Ectodermal cell (in vitro differentiated cells): ENCODE results near the gene ARHGAP23. TPM values are rescaled to one million over a fixed set of nuclear protein-coding genes. Genes with fewer than 3 reads are reported as not detected.
A peak's percentile ranks its signal among the peaks of the same experiment; 100 is the strongest.

Experiments
- H3K27ac ChIP-seq: 2 replicates; pipeline ENCODE4 v1.7.0; 2013; ENCODE audit warnings: mild to moderate bottlenecking, low read depth, low read length; ENCODE audit not compliant: insufficient read depth, poor library complexity, severe bottlenecking
- H3K27me3 ChIP-seq: 2 replicates; pipeline ENCODE4 v1.7.0; 2013; ENCODE audit warnings: mild to moderate bottlenecking, low read length; ENCODE audit not compliant: insufficient read depth, control insufficient read depth, poor library complexity, severe bottlenecking
- H3K36me3 ChIP-seq: one replicate; pipeline ENCODE4 v1.7.0; 2013; ENCODE audit warnings: low read length; ENCODE audit not compliant: control insufficient read depth, insufficient read depth
- H3K4me1 ChIP-seq: one replicate; pipeline ENCODE4 v1.7.0; 2013; ENCODE audit warnings: low read length; ENCODE audit not compliant: control insufficient read depth, insufficient read depth
- H3K4me3 ChIP-seq: 2 replicates; pipeline ENCODE4 v1.7.0; 2013; ENCODE audit warnings: low read depth, low read length, control low read depth; ENCODE audit not compliant: insufficient read depth
- H3K9me3 ChIP-seq: 2 replicates; pipeline ENCODE4 v1.7.0; 2013; ENCODE audit warnings: mild to moderate bottlenecking, low read length, moderate library complexity; ENCODE audit not compliant: control insufficient read depth
- WGBS, 2 experiments: methylation state at CpG; one replicate each; pipeline ENCODE4 v1.1.7; 2013; ENCODE audit warnings: missing lambda C conversion rate in 2 of 2; 5-methylcytosine and 5-hydroxymethylcytosine counted together
- polyA plus RNA-seq, 4 experiments: library from polyadenylated mRNA; stranded (reverse); fragments of 50-300 nt; gene quantifications; one replicate each; pipeline ENCODE4 v1.2.3, GENCODE V29; 2013

The ARHGAP23 gene
- polyA plus RNA-seq (2013, experiment 1 of 4): 16.1 TPM
- 16.6 TPM for polyA plus RNA-seq (2013, experiment 2 of 4)
- polyA plus RNA-seq (2013, experiment 3 of 4): 14.3 TPM
- polyA plus RNA-seq (2013, experiment 4 of 4): 14.4 TPM

GRCh38 chr17:38428112-38428642, at the start of gene ARHGAP23:
TSS of gene ARHGAP23 (plus strand) at chr17:38428464. CDS start at chr17:38428486, 22 bp downstream.
- Histone ChIP-seq H3K27ac (no peak within 1 kb of the TSS), H3K4me3 (peak within 1 kb of the TSS; percentile 62), H3K9me3 (no peaks in the 10 kb centered on the region), H3K36me3 (no peaks in the 10 kb centered on the region), H3K4me1 (peaks cover 20% of the 10 kb centered on the region), H3K27me3 (peaks cover 3% of the 10 kb centered on the region)
- WGBS, 2 experiments: 1 to 2% methylated on average over 42 to 44 of the region's 46 CpGs

- Histone ChIP-seq H3K27me3 (no peaks in the 10 kb centered on the region), H3K9me3 (no peaks in the 10 kb centered on the region), H3K4me1 (no peaks in the 10 kb centered on the region), H3K4me3 (no peak overlapping the region), H3K36me3 (peaks cover 13% of the 10 kb centered on the region), H3K27ac (no peak overlapping the region)
- WGBS, 2 experiments: 95 to 100% methylated on average over 1 of the region's 1 CpG
Measured at GRCh38 chr17:38379448-38379847, 48.8 kb upstream of the ARHGAP23 start.

GRCh38 chr17:38395090-38395489, 33.2 kb upstream of the ARHGAP23 start:
- no peak overlapping the region for H3K27ac ChIP-seq
- H3K36me3 ChIP-seq: peaks cover 17% of the 10 kb centered on the region
- WGBS, 2 experiments: 92 to 96% methylated on average over 4 of the region's 4 CpGs
- H3K27me3 ChIP-seq: no peaks in the 10 kb centered on the region
- H3K4me1 ChIP-seq: no peaks in the 10 kb centered on the region
- no peak overlapping the region for H3K4me3 ChIP-seq
- H3K9me3 ChIP-seq: no peaks in the 10 kb centered on the region

- Histone ChIP-seq H3K27ac (no peak overlapping the region), H3K4me3 (no peak overlapping the region), H3K4me1 (no peaks in the 10 kb centered on the region), H3K9me3 (no peaks in the 10 kb centered on the region), H3K36me3 (peaks cover 24% of the 10 kb centered on the region), H3K27me3 (no peaks in the 10 kb centered on the region)
- 90 to 92% methylated on average over 2 of the region's 2 CpGs for WGBS, 2 experiments
Measured at GRCh38 chr17:38397227-38397626, 31.0 kb upstream of the ARHGAP23 start.

GRCh38 chr17:38400286-38400685, 28.0 kb upstream of the ARHGAP23 start:
- H3K36me3 ChIP-seq: peaks cover 24% of the 10 kb centered on the region
- no peak overlapping the region for H3K27ac ChIP-seq
- no peak overlapping the region for H3K4me3 ChIP-seq
- no peaks in the 10 kb centered on the region for H3K4me1 ChIP-seq
- no peaks in the 10 kb centered on the region for H3K27me3 ChIP-seq
- 94 to 97% methylated on average over 6 of the region's 6 CpGs for WGBS, 2 experiments
- no peaks in the 10 kb centered on the region for H3K9me3 ChIP-seq

- no peak overlapping the region for H3K4me3 ChIP-seq
- H3K27ac ChIP-seq: no peak overlapping the region
- no peaks in the 10 kb centered on the region for H3K4me1 ChIP-seq
- no peaks in the 10 kb centered on the region for H3K27me3 ChIP-seq
- peaks cover 21% of the 10 kb centered on the region for H3K36me3 ChIP-seq
- WGBS, 2 experiments: 95 to 96% methylated on average over 4 of the region's 4 CpGs
- H3K9me3 ChIP-seq: no peaks in the 10 kb centered on the region
Measured at GRCh38 chr17:38401459-38401858, 26.8 kb upstream of the ARHGAP23 start.

- whole genome bisulfite sequencing, 2 experiments: 92 to 97% methylated on average over 5 of the region's 5 CpGs
- H3K27me3 ChIP-seq: no peaks in the 10 kb centered on the region
- no peaks in the 10 kb centered on the region for H3K4me1 ChIP-seq
- no peaks in the 10 kb centered on the region for H3K9me3 ChIP-seq
- H3K36me3 ChIP-seq: peaks cover 15% of the 10 kb centered on the region
- H3K4me3 ChIP-seq: no peak overlapping the region
- no peak overlapping the region for H3K27ac ChIP-seq
Measured at GRCh38 chr17:38402897-38403296, 25.4 kb upstream of the ARHGAP23 start.

- H3K36me3 ChIP-seq: peaks cover 15% of the 10 kb centered on the region
- no peaks in the 10 kb centered on the region for H3K4me1 ChIP-seq
- H3K27ac ChIP-seq: no peak overlapping the region
- H3K4me3 ChIP-seq: no peak overlapping the region
- H3K9me3 ChIP-seq: no peaks in the 10 kb centered on the region
- H3K27me3 ChIP-seq: no peaks in the 10 kb centered on the region
- 69 to 82% methylated on average over 4 of the region's 4 CpGs for WGBS, 2 experiments
Measured at GRCh38 chr17:38403491-38403890, 24.8 kb upstream of the ARHGAP23 start.

GRCh38 chr17:38404174-38404943, 23.9 kb upstream of the ARHGAP23 start:
- no peak overlapping the region for H3K4me3 ChIP-seq
- no peaks in the 10 kb centered on the region for H3K9me3 ChIP-seq
- H3K27me3 ChIP-seq: no peaks in the 10 kb centered on the region
- H3K36me3 ChIP-seq: peaks cover 12% of the 10 kb centered on the region
- no peak overlapping the region for H3K27ac ChIP-seq
- WGBS, 2 experiments: 70 to 72% methylated on average over 16 of the region's 16 CpGs
- H3K4me1 ChIP-seq: no peaks in the 10 kb centered on the region

GRCh38 chr17:38405654-38406053, 22.6 kb upstream of the ARHGAP23 start:
- 93 to 97% methylated on average over 4 of the region's 4 CpGs for WGBS, 2 experiments

More at GRCh38 chr17:38405654-38406053, 22.6 kb upstream of the ARHGAP23 start:
- Histone ChIP-seq H3K9me3 (no peaks in the 10 kb centered on the region), H3K27me3 (no peaks in the 10 kb centered on the region), H3K4me1 (no peaks in the 10 kb centered on the region), H3K4me3 (no peak overlapping the region), H3K36me3 (peaks cover 7% of the 10 kb centered on the region), H3K27ac (no peak overlapping the region)
